Heart left ventricle (tissue), 16 donors: ENCODE data around the gene HSCB. TPM values are rescaled to one million over a fixed set of nuclear protein-coding genes. Genes with fewer than 3 reads are reported as not detected.

Experiments
- ATAC-seq, 4 donors: fragments of 200-7000 bp; cut with Tn5 transposase; one replicate each; pipeline ENCODE4 v1.9.1; 2020 to 2022; ENCODE audit warnings: moderate library complexity in 4 of 4, mild to moderate bottlenecking in 3 of 4, moderate number of reproducible peaks in 1 of 4
- DNase-seq, 5 donors: peaks; one replicate each; pipeline ENCODE4 v3.0.0-alpha.2; 2020
- H3K27ac ChIP-seq, 12 donors: fragments of 200-600 bp; sonication (generic) in 4 of 12; one replicate each; pipeline versions ENCODE4 v1.5.0 to v1.8.0; 2016 to 2022; ENCODE audit warnings: mild to moderate bottlenecking in 2 of 12
- H3K27me3 ChIP-seq, 9 donors: fragments of 200-600 bp; sonication (generic) in 2 of 9; one replicate each; pipeline versions ENCODE4 v1.5.1 to v1.8.0; 2016 to 2022; ENCODE audit warnings: mild to moderate bottlenecking in 3 of 9
- H3K36me3 ChIP-seq, 9 donors: fragments of 200-600 bp; sonication (generic) in 2 of 9; one replicate each; pipeline versions ENCODE4 v1.5.0 to v1.8.0; 2018 to 2022; ENCODE audit warnings: mild to moderate bottlenecking in 2 of 9
- H3K4me1 ChIP-seq, 12 donors: fragments of 200-600 bp; sonication (generic) in 4 of 12; one replicate each; pipeline versions ENCODE4 v1.5.0 to v1.8.0; 2016 to 2022; ENCODE audit warnings: mild to moderate bottlenecking in 3 of 12
- H3K4me3 ChIP-seq, 12 donors: fragments of 200-600 bp; sonication (generic) in 4 of 12; one replicate each; pipeline versions ENCODE4 v1.5.0 to v1.8.0; 2017 to 2022; ENCODE audit warnings: mild to moderate bottlenecking in 9 of 12, moderate library complexity in 4 of 12
- H3K9me3 ChIP-seq, 12 donors: fragments of 200-600 bp; sonication (generic) in 4 of 12; one replicate each; pipeline versions ENCODE4 v1.5.0 to v1.8.0; 2016 to 2022; ENCODE audit warnings: mild to moderate bottlenecking in 1 of 12
- POLR2A ChIP-seq, 2 donors: fragments of 450-650 bp; IDR thresholded peaks; one replicate each; pipeline ENCODE4 v1.6.1; 2017; ENCODE audit warnings: antibody characterized with exemption in 2 of 2, mild to moderate bottlenecking in 2 of 2, moderate library complexity in 2 of 2
- WGBS, 4 donors: extraction: QIAGEN DNeasy Blood & Tissue Kit in 2 of 4; methylation state at CpG; one replicate each; pipeline versions ENCODE4 v1.1.5 to v1.1.7; 2013 to 2018; 5-methylcytosine and 5-hydroxymethylcytosine counted together
- intact Hi-C, 10 donors: fragments of 100-400 bp; cut with DNase I; formaldehyde crosslinking; loops; one replicate each; pipeline versions ENCODE4 v1.11.1 to v1.14.2; 2022
- polyA plus RNA-seq, 2 donors: library from polyadenylated mRNA; stranded (reverse); fragments of 200-250 nt; gene quantifications; one replicate each; pipeline ENCODE4 v1.2.3, GENCODE V29; 2013
- total RNA-seq, 9 donors: library from RNA; depleted of rRNA in 2 of 9; stranded (reverse); fragments of >200 nt in 2 of 9; fragmentation: NEBNext Ultra II Directional in 3 of 9; extraction: Animal tissue kit (Norgen Biotek cat#: 25700) in 3 of 9; gene quantifications; one replicate each; pipeline versions ENCODE4 v1.1.0 to v1.2.4, GENCODE V29; 2016 to 2023
- TF ChIP-seq, protein P1 (sequence below), 12 donors: fragments of 200-600 bp; sonication (generic) in 4 of 12; IDR thresholded peaks; one replicate each; pipeline versions ENCODE4 v1.5.0 to v1.8.0; 2018 to 2022; ENCODE audit warnings: antibody characterized with exemption in 12 of 12, mild to moderate bottlenecking in 5 of 12
- donor health status: ischemic (EF 13 %, LVEDD 7.1; RV severe dilation, severe dysfunction).
- donor health status: healthy with polysubstance abuse.
- donor health status: DM: no; HTN: yes; CAD: no.
- donor health status: DM: no; HTN: no; CAD: no.
- donor health status: ischemic (EF 25% LVEDD 6.9; RV normal size, moderate dysfunction).
- donor health status: ischemic (EF 25% LVEDD 5.7; RV mildly dilated, moderate dysfunction).
- donor health status: healthy.
- donor health status: DM: yes; HTN: yes; CAD: no.
- donor health status: ischemic (EF 35%, LVEDD 5.7; RV mildly dilated, moderate dysfunction).
- donor health status: nonischemic (EF 11% LVEDD 7.7; RV severe dilation, severe dysfunction).
- donor health status: DM: yes; HTN: yes; CAD: no.
- donor health status: PGD.
- donor health status: ischemic (EF 29% LVEDD 5.4; RV normal size, mild dysfunction).
- donor health status: nonischemic (EF 23%, LVEDD 6.1; RV moderate dilation, normal function).

Gene HSCB
- total and polyA plus RNA-seq, 11 donors: 7.4 to 18.3 (median 11.4) TPM

DNA sequence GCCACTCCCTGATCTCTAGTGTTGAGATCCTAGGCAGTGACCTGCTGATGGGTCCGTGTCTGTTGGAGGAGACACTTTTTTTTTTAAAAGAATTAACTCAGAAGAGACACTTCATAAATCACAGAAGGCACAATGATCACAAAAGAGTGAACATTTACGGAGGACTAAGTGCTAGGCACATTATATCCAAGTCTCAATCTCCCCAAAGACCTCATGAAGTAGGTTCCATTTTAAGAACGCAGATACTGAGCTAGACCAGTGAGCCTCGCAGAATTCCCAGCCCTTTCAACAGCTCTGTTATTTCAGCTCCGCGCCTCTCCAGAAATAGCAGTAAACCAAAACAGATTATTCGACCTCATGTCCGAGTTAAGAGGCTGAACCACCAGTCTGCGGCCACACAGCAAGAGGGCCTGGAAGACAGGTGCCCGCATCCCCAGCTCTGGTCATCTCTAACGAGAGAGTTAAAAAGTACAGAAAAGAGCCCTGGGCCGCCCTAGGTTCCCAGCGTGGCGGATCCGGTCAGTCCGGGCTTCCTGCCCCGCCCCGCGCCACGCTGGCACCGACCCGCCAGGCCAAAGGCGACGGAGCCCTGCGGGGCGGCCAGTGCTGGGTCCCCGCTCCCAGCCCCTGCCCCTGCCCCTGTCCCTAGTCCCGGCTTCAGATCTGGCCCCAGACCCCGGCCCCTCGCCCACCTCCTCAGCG, 57.9 kb downstream of the HSCB start:
- no peak for TF ChIP-seq POLR2A (IDR thresholded peaks at IDR 0.05)
- TF ChIP-seq, protein P1, sequence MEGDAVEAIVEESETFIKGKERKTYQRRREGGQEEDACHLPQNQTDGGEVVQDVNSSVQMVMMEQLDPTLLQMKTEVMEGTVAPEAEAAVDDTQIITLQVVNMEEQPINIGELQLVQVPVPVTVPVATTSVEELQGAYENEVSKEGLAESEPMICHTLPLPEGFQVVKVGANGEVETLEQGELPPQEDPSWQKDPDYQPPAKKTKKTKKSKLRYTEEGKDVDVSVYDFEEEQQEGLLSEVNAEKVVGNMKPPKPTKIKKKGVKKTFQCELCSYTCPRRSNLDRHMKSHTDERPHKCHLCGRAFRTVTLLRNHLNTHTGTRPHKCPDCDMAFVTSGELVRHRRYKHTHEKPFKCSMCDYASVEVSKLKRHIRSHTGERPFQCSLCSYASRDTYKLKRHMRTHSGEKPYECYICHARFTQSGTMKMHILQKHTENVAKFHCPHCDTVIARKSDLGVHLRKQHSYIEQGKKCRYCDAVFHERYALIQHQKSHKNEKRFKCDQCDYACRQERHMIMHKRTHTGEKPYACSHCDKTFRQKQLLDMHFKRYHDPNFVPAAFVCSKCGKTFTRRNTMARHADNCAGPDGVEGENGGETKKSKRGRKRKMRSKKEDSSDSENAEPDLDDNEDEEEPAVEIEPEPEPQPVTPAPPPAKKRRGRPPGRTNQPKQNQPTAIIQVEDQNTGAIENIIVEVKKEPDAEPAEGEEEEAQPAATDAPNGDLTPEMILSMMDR (IDR thresholded peaks at IDR 0.05): no peak
- WGBS, 4 donors: 0% methylated on average over 24 to 31 of the region's 31 CpGs
- Histone ChIP-seq H3K27ac (peak overlapping the region; percentile 97 to 100 (median 100)), H3K4me1 (peaks cover 20 to 72% (median 52%) of the 10 kb centered on the region in 12 donors), H3K36me3 (peaks cover 0 to 49% (median 42%) of the 10 kb centered on the region in 9 donors), H3K27me3 (no peaks in the 10 kb centered on the region), H3K9me3 (no peaks in the 10 kb centered on the region), H3K4me3 (peak overlapping the region; percentile 70 to 100 (median 90))
- intact Hi-C loops: loop anchor here in 4 of 10 donors (1.0 to 2.0 kb wide), 3 partner anchors 27 to 57 kb away; partner anchors contain the start of genes CCDC117 (in 3 of the 4) and HSCB (in 3 of the 4)
- peak; percentile 75 to 88 (median 78) for DNase-seq
- peak; percentile 68 to 87 (median 80) for ATAC-seq

DNA sequence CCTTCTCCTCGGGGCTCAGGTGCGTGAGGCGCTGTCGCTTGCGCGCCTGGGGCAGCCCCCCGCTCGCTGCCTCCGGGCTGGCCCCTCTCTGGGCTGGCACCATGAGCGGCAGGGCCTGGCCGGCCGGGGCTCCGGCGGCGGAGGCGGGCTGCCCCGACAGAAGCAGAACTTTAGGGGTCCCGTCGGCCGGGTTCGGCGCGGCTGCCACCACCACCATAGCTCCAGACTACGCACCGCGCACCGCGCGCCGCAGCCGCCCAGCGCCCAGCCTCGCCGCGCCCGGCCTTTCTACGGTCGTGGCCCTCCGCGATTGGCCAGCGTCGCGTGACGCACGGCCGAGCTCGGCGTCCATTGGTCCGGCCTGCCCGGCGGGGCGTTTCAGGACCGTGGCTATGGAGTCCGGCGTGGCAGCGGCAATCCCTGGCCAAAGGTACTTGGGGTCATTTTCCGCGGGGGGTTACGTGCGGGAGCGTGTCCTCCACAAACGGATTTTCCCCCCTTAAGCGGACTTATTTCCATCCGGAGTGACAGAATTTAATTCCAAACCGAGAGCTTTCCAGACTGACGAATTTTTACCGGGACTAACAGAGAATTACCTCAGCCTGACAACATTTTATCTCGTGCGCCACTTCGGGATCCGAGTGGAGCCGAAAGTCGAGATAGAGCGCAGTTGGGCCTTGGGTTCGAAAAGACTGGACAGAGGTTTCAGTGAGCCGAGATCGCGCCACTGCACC, 58.6 kb downstream of the HSCB start, which contains the start of gene XBP1:
XBP1 (minus strand) TSS at position 262 of the 734 bp plus-strand sequence.
- WGBS, 4 donors: 0 to 1% (median 0%) methylated on average over 28 to 78 of the region's 78 CpGs
- no peaks in the 10 kb centered on the region for H3K27me3 ChIP-seq
- peaks cover 20 to 65% (median 48%) of the 10 kb centered on the region in 12 donors for H3K4me1 ChIP-seq
- DNase-seq: peak; percentile 95 to 98 (median 97)
- ATAC-seq: peak; percentile 97 to 98 (median 97)
- H3K36me3 ChIP-seq: peaks cover 0 to 42% (median 34%) of the 10 kb centered on the region in 9 donors
- H3K9me3 ChIP-seq: no peaks in the 10 kb centered on the region
- peak within 1 kb of the TSS; percentile 70 to 100 (median 90) for H3K4me3 ChIP-seq
- H3K27ac ChIP-seq: peak within 1 kb of the TSS; percentile 97 to 100 (median 100)
- TF ChIP-seq, protein P1 (IDR thresholded peaks at IDR 0.05): no peak
- TF ChIP-seq POLR2A (IDR thresholded peaks at IDR 0.05): peak; percentile 93 to 99
- intact Hi-C loops: loop anchor here in 4 of 10 donors (1.0 to 2.0 kb wide), 3 partner anchors 28 to 58 kb away; partner anchors contain the start of genes CCDC117 (in 2 of the 4) and HSCB (in 2 of the 4)

DNA sequence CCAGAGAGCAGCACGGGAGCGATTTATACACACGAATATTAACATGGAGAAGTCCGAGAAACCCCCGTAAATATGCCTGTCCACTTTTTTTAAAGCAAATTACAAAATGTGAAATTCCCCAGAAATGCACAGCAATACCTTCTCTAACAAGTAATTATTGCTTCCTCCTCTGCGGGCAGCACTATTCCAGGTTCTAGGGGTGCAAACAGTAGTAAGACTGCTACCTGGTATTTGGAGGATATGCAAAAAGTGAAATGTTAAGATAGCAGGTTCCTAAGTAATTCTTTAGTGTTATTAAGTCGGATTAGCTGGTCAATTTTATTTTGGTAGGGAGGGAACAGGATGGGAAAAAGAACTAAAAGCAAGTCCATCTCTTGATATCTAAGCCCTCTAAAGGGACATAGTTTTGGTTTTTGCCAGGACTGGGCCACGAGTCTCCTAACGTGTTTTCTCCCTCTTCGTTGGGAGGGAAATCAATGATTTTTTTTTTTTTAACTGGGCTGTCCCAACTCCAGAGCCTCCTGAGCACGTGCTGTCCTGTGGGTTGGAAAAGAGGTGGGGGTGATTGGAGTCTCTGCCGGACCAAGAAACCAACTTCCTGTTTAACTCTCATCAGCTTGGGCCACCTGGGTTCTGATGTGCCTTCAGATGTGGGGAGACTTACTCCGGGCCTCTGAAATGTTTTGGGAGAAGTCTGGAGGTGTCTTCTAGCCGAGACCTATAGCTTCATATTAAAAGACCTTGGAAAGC, 60.2 kb downstream of the HSCB start:
- TF ChIP-seq, protein P1 (IDR thresholded peaks at IDR 0.05): no peak
- TF ChIP-seq POLR2A (IDR thresholded peaks at IDR 0.05): no peak
- DNase-seq: no peak
- peak overlapping the region in 7 of 12 donors; percentile 17 to 100 (median 97) for H3K27ac ChIP-seq
- no peaks in the 10 kb centered on the region for H3K9me3 ChIP-seq
- ATAC-seq: no peak
- H3K4me3 ChIP-seq: peak overlapping the region in 8 of 12 donors; percentile 70 to 99 (median 94)
- WGBS, 4 donors: 56 to 62% (median 57%) methylated on average over 14 of the region's 14 CpGs
- H3K4me1 ChIP-seq: peaks cover 11 to 50% (median 35%) of the 10 kb centered on the region in 12 donors
- H3K36me3 ChIP-seq: peaks cover 0 to 32% (median 19%) of the 10 kb centered on the region in 9 donors
- intact Hi-C loops: loop anchor here in 3 of 10 donors (2.0 kb wide), 2 partner anchors 29 to 59 kb away; partner anchors contain the start of genes CCDC117 (in 2 of the 3) and HSCB (in 1 of the 3)
- no peaks in the 10 kb centered on the region for H3K27me3 ChIP-seq
